ENCODE measurements around the gene SAA1.

DNA sequence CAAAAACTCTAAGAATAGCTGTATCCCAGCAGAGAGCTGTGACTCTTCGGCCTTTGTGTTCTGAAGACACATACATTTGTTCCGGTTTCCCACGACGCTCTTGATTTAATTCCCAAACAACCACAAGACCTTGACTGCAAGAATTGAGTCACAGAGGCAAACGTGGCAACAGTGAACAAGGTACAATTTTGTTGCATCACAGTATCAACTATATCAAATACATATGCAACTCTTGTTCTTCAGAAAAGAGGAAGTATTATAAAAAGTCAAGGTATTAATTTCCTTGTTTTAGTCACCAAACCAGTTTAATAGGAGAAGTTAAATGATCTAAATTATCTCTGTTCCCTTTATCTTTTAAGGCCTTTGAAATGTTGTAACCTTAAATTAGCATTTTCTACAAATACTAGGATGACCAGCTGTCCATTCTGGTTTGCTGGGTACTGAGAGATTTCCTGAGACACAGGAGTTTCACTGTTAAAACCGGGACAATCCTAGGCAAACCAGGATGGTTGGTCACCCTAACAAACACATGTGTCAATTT, 44.8 kb downstream of the SAA1 start:
- TF ChIP-seq MAZ (CRISPR knock-in tag; conservative IDR thresholded peaks at IDR 0.05 in 1 of 2, IDR thresholded peaks at IDR 0.05 in 1 of 2) = no peak
- TF ChIP-seq, protein P1, sequence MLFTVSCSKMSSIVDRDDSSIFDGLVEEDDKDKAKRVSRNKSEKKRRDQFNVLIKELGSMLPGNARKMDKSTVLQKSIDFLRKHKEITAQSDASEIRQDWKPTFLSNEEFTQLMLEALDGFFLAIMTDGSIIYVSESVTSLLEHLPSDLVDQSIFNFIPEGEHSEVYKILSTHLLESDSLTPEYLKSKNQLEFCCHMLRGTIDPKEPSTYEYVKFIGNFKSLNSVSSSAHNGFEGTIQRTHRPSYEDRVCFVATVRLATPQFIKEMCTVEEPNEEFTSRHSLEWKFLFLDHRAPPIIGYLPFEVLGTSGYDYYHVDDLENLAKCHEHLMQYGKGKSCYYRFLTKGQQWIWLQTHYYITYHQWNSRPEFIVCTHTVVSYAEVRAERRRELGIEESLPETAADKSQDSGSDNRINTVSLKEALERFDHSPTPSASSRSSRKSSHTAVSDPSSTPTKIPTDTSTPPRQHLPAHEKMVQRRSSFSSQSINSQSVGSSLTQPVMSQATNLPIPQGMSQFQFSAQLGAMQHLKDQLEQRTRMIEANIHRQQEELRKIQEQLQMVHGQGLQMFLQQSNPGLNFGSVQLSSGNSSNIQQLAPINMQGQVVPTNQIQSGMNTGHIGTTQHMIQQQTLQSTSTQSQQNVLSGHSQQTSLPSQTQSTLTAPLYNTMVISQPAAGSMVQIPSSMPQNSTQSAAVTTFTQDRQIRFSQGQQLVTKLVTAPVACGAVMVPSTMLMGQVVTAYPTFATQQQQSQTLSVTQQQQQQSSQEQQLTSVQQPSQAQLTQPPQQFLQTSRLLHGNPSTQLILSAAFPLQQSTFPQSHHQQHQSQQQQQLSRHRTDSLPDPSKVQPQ (CRISPR knock-in tag; IDR thresholded peaks at IDR 0.05; ENCODE audit: borderline replicate concordance) = no peak
- no peak for TF ChIP-seq BHLHE40 (IDR thresholded peaks at IDR 0.05; ENCODE audit: low read length)
- TF ChIP-seq, protein P2, sequence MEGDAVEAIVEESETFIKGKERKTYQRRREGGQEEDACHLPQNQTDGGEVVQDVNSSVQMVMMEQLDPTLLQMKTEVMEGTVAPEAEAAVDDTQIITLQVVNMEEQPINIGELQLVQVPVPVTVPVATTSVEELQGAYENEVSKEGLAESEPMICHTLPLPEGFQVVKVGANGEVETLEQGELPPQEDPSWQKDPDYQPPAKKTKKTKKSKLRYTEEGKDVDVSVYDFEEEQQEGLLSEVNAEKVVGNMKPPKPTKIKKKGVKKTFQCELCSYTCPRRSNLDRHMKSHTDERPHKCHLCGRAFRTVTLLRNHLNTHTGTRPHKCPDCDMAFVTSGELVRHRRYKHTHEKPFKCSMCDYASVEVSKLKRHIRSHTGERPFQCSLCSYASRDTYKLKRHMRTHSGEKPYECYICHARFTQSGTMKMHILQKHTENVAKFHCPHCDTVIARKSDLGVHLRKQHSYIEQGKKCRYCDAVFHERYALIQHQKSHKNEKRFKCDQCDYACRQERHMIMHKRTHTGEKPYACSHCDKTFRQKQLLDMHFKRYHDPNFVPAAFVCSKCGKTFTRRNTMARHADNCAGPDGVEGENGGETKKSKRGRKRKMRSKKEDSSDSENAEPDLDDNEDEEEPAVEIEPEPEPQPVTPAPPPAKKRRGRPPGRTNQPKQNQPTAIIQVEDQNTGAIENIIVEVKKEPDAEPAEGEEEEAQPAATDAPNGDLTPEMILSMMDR (IDR thresholded peaks at IDR 0.05 in 2 of 3, conservative IDR thresholded peaks at IDR 0.05 in 1 of 3; ENCODE audit: insufficient read depth in 2 of 3, low read depth in 1 of 3, low read length in 3 of 3) = no peak
- TF ChIP-seq, protein P3, sequence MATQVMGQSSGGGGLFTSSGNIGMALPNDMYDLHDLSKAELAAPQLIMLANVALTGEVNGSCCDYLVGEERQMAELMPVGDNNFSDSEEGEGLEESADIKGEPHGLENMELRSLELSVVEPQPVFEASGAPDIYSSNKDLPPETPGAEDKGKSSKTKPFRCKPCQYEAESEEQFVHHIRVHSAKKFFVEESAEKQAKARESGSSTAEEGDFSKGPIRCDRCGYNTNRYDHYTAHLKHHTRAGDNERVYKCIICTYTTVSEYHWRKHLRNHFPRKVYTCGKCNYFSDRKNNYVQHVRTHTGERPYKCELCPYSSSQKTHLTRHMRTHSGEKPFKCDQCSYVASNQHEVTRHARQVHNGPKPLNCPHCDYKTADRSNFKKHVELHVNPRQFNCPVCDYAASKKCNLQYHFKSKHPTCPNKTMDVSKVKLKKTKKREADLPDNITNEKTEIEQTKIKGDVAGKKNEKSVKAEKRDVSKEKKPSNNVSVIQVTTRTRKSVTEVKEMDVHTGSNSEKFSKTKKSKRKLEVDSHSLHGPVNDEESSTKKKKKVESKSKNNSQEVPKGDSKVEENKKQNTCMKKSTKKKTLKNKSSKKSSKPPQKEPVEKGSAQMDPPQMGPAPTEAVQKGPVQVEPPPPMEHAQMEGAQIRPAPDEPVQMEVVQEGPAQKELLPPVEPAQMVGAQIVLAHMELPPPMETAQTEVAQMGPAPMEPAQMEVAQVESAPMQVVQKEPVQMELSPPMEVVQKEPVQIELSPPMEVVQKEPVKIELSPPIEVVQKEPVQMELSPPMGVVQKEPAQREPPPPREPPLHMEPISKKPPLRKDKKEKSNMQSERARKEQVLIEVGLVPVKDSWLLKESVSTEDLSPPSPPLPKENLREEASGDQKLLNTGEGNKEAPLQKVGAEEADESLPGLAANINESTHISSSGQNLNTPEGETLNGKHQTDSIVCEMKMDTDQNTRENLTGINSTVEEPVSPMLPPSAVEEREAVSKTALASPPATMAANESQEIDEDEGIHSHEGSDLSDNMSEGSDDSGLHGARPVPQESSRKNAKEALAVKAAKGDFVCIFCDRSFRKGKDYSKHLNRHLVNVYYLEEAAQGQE (IDR thresholded peaks at IDR 0.05; ENCODE audit: borderline replicate concordance) = no peak
- TF ChIP-seq, protein P3 (CRISPR knock-in tag; IDR thresholded peaks at IDR 0.05; ENCODE audit: low read depth) = no peak
- no peak for TF ChIP-seq ZFX (CRISPR knock-in tag; IDR thresholded peaks at IDR 0.05)
- no peak for TF ChIP-seq EGR1 (conservative IDR thresholded peaks at IDR 0.05)

All from K562 (cell line).